BLaER1 (cell line): Measurements from ENCODE around the gene PAPSS2.

Experiments
- H3K27ac ChIP-seq: shearing (Covaris generic); formaldehyde crosslinking; 2 replicates; pipeline ENCODE4 v1.8.1; 2022
- H3K27me3 ChIP-seq: shearing (Covaris generic); formaldehyde crosslinking; 2 replicates; pipeline ENCODE4 v1.8.1; 2022
- H3K36me3 ChIP-seq: shearing (Covaris generic); formaldehyde crosslinking; 2 replicates; pipeline ENCODE4 v1.8.1; 2022
- H3K4me1 ChIP-seq: shearing (Covaris generic); formaldehyde crosslinking; 2 replicates; pipeline ENCODE4 v1.8.1; 2022
- H3K4me2 ChIP-seq: shearing (Covaris generic); formaldehyde crosslinking; 2 replicates; pipeline ENCODE4 v1.8.1; 2022
- H3K4me3 ChIP-seq: shearing (Covaris generic); formaldehyde crosslinking; 2 replicates; pipeline ENCODE4 v1.8.1; 2022
- H3K9ac ChIP-seq: shearing (Covaris generic); formaldehyde crosslinking; 2 replicates; pipeline ENCODE4 v1.8.1; 2022
- H3K9me3 ChIP-seq: shearing (Covaris generic); formaldehyde crosslinking; 2 replicates; pipeline ENCODE4 v1.8.1; 2022
- H4K20me1 ChIP-seq: shearing (Covaris generic); formaldehyde crosslinking; 2 replicates; pipeline ENCODE4 v1.8.1; 2022
- Cebpa-rat ChIP-seq: shearing (Covaris generic); IDR thresholded peaks from 2 replicates; pipeline ENCODE4 v1.8.1; 2022

Gene PAPSS2

GRCh38 chr10:87775766-87776165 is 116.1 kb downstream of the PAPSS2 start:
- peaks cover 6% of the 10 kb centered on the region; the same call in 1 of the 2 replicates for H3K9me3 ChIP-seq
- TF ChIP-seq Cebpa-rat, result no peak
- peaks cover 44% of the 10 kb centered on the region for H3K36me3 ChIP-seq
- H3K9ac ChIP-seq, result no peak overlapping the region
- 0 out of 2 replicates have a peak, but pooled peaks cover 7% of the 10 kb centered on the region for H4K20me1 ChIP-seq
- H3K27ac ChIP-seq, result no peak overlapping the region
- no peaks in the 10 kb centered on the region for H3K4me1 ChIP-seq
- H3K4me3 ChIP-seq, result no peak overlapping the region
- no peak overlapping the region for H3K4me2 ChIP-seq
- no peaks in the 10 kb centered on the region for H3K27me3 ChIP-seq

GRCh38 chr10:87776328-87776727 is 116.7 kb downstream of the PAPSS2 start:
- Histone ChIP-seq H4K20me1 (0 out of 2 replicates have a peak, but pooled peaks cover 7% of the 10 kb centered on the region), H3K27ac (no peak overlapping the region), H3K9ac (no peak overlapping the region), H3K4me1 (no peaks in the 10 kb centered on the region), H3K36me3 (peaks cover 47% of the 10 kb centered on the region), H3K27me3 (no peaks in the 10 kb centered on the region), H3K4me3 (no peak overlapping the region), H3K9me3 (peaks cover 6% of the 10 kb centered on the region; the same call in 1 of the 2 replicates), H3K4me2 (no peak overlapping the region)
- TF ChIP-seq Cebpa-rat, result no peak

- H3K27ac ChIP-seq, result no peak overlapping the region
- H3K27me3 ChIP-seq, result no peaks in the 10 kb centered on the region
- no peaks in the 10 kb centered on the region for H4K20me1 ChIP-seq
- peaks cover 6% of the 10 kb centered on the region; the same call in 1 of the 2 replicates for H3K9me3 ChIP-seq
- H3K9ac ChIP-seq, result no peak overlapping the region
- H3K4me2 ChIP-seq, result no peak overlapping the region
- no peaks in the 10 kb centered on the region for H3K4me1 ChIP-seq
- H3K4me3 ChIP-seq, result no peak overlapping the region
- peaks cover 54% of the 10 kb centered on the region for H3K36me3 ChIP-seq
- TF ChIP-seq Cebpa-rat, result no peak
Observed at GRCh38 chr10:87781545-87781944, 121.9 kb downstream of the PAPSS2 start.

- H3K27me3 ChIP-seq, result no peaks in the 10 kb centered on the region
- no peaks in the 10 kb centered on the region for H4K20me1 ChIP-seq
- H3K9ac ChIP-seq, result no peak overlapping the region
- H3K27ac ChIP-seq, result no peak overlapping the region
- H3K4me2 ChIP-seq, result no peak overlapping the region
- no peak overlapping the region for H3K4me3 ChIP-seq
- H3K9me3 ChIP-seq, result peaks cover 6% of the 10 kb centered on the region; the same call in 1 of the 2 replicates
- no peak for TF ChIP-seq Cebpa-rat
- no peaks in the 10 kb centered on the region for H3K4me1 ChIP-seq
- H3K36me3 ChIP-seq, result peaks cover 56% of the 10 kb centered on the region
Observed at GRCh38 chr10:87782721-87783120, 123.0 kb downstream of the PAPSS2 start.

GRCh38 chr10:87786421-87786820 is 126.7 kb downstream of the PAPSS2 start:
- peaks cover 57% of the 10 kb centered on the region for H3K36me3 ChIP-seq
- H3K4me1 ChIP-seq, result no peaks in the 10 kb centered on the region
- no peak for TF ChIP-seq Cebpa-rat
- H3K9ac ChIP-seq, result no peak overlapping the region
- H3K9me3 ChIP-seq, result no peaks in the 10 kb centered on the region
- H3K27me3 ChIP-seq, result no peaks in the 10 kb centered on the region
- no peak overlapping the region for H3K27ac ChIP-seq
- H4K20me1 ChIP-seq, result no peaks in the 10 kb centered on the region
- no peak overlapping the region for H3K4me2 ChIP-seq
- H3K4me3 ChIP-seq, result no peak overlapping the region

- no peaks in the 10 kb centered on the region for H3K9me3 ChIP-seq
- H3K36me3 ChIP-seq, result peaks cover 50% of the 10 kb centered on the region
- H3K9ac ChIP-seq, result no peak overlapping the region
- no peak overlapping the region for H3K27ac ChIP-seq
- H4K20me1 ChIP-seq, result peaks cover 12% of the 10 kb centered on the region
- H3K4me1 ChIP-seq, result peaks cover 13% of the 10 kb centered on the region
- H3K4me2 ChIP-seq, result no peak overlapping the region
- no peaks in the 10 kb centered on the region for H3K27me3 ChIP-seq
- H3K4me3 ChIP-seq, result no peak overlapping the region
- no peak for TF ChIP-seq Cebpa-rat
Observed at GRCh38 chr10:87790185-87790584, 130.5 kb downstream of the PAPSS2 start.

- Histone ChIP-seq H3K27me3 (no peaks in the 10 kb centered on the region), H3K4me2 (peak overlapping the region; percentile 56)
Observed at GRCh38 chr10:87794285-87794684, 134.6 kb downstream of the PAPSS2 start.

More at GRCh38 chr10:87794285-87794684, 134.6 kb downstream of the PAPSS2 start:
- H3K4me3 ChIP-seq, result no peak overlapping the region
- no peak overlapping the region for H3K27ac ChIP-seq
- peaks cover 20% of the 10 kb centered on the region for H3K4me1 ChIP-seq
- H3K9me3 ChIP-seq, result peaks cover 17% of the 10 kb centered on the region
- H3K9ac ChIP-seq, result no peak overlapping the region
- peaks cover 63% of the 10 kb centered on the region for H3K36me3 ChIP-seq
- no peak for TF ChIP-seq Cebpa-rat
- H4K20me1 ChIP-seq, result peaks cover 20% of the 10 kb centered on the region
